Measurements from ENCODE around the gene MOV10. TPM values are rescaled to one million over a fixed set of nuclear protein-coding genes. Genes with fewer than 3 reads are reported as not detected.
"Not testable (repeated sequence)": the region's sequence is repeated elsewhere in the genome, so short reads cannot be mapped to it uniquely, and the experiment has no call there.

Gene MOV10
- polyA plus RNA-seq, 1 of the 3 experiments (the other 2 are of a cell fraction) = 87.4 TPM

DNA sequence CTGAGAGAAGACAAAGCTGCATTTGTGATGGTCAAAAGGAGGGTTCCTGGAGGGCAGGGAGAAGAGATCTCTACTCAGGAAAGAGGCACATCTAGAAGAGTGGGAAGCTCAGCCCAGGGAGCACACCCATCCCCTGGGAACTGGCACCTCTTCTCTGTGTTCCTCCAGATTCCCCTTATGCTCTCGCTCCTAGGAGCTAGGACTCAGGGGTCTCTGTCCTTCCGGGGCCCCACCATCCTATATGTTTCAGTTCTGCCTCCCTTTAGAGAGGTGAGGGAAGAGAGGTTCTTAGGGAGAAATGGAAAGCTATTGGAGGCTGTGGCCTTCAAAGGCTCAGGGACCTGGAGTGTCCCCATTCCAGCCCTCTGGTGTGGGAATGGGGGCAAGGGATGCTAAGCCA, 45.2 kb downstream of the MOV10 start (continued):
- TF ChIP-seq, protein P1, sequence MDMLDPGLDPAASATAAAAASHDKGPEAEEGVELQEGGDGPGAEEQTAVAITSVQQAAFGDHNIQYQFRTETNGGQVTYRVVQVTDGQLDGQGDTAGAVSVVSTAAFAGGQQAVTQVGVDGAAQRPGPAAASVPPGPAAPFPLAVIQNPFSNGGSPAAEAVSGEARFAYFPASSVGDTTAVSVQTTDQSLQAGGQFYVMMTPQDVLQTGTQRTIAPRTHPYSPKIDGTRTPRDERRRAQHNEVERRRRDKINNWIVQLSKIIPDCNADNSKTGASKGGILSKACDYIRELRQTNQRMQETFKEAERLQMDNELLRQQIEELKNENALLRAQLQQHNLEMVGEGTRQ (IDR thresholded peaks at IDR 0.05; ENCODE audit: borderline replicate concordance, low read depth, low read length) = no peak
- TF ChIP-seq SMC3 (IDR thresholded peaks at IDR 0.05; ENCODE audit: low read depth, low read length) = no peak

GRCh38 chr1:112720800-112721199, 46.3 kb downstream of the MOV10 start:
- Histone ChIP-seq H3K9me3 (no peaks in the 10 kb centered on the region), H3K9ac (no peak overlapping the region), H2AFZ (ENCODE audit: low read depth) (no peak overlapping the region), H4K20me1 (ENCODE audit: insufficient read depth) (no peaks in the 10 kb centered on the region), H3K4me3 (ENCODE audit: low read depth in 2 of 2, low read length in 1 of 2) (no peak overlapping the region), H3K79me2 (ENCODE audit: insufficient read depth) (no peaks in the 10 kb centered on the region), H3F3A (replicated peaks; ENCODE audit: insufficient read depth) (peaks cover 8% of the 10 kb centered on the region), H3K4me2 (no peak overlapping the region), H3K36me3 (replicated peaks in 1 of 2; ENCODE audit: control insufficient read depth in 1 of 2, insufficient read depth in 2 of 2, low read length in 1 of 2) (no peaks in the 10 kb centered on the region), H3K4me1 (ENCODE audit: control insufficient read depth in 1 of 2, insufficient read depth in 2 of 2, low read depth in 1 of 2, low read length in 1 of 2) (peaks cover 0 to 11% of the 10 kb centered on the region in 2 experiments; a peak in 1 of 4 replicates), H3K27ac (ENCODE audit: low read depth in 2 of 2, low read length in 1 of 2) (no peak overlapping the region), H3K9me2 (no peaks in the 10 kb centered on the region), H3K27me3 (ENCODE audit: insufficient read depth) (no peaks in the 10 kb centered on the region)
- CTCF ChIA-PET = interaction anchor here (0.9 to 11.8 kb wide), 11 partner anchors 8 to 698 kb away, joined by 3 to 754 read pairs (median 5); partner anchors contain the start of gene LRIG2
- TF ChIP-seq RXRA (IDR thresholded peaks at IDR 0.05; ENCODE audit: borderline replicate concordance, low read depth) (no peak), FOXJ3 (CRISPR knock-in tag; IDR thresholded peaks at IDR 0.05) (no peak), REST (IDR thresholded peaks at IDR 0.05; ENCODE audit: low read depth, low read length) (no peak), TCF12 (IDR thresholded peaks at IDR 0.05) (no peak), ELF1 (IDR thresholded peaks at IDR 0.05) (no peak), MXI1 (IDR thresholded peaks at IDR 0.05; ENCODE audit: low read depth, low read length) (no peak), FOXM1 (IDR thresholded peaks at IDR 0.05; ENCODE audit: low read depth) (no peak), GABPA (IDR thresholded peaks at IDR 0.05; ENCODE audit: low read depth) (no peak)
- TF ChIP-seq, protein P1 (IDR thresholded peaks at IDR 0.05; ENCODE audit: borderline replicate concordance, low read depth, low read length) = no peak
- TF ChIP-seq, protein P2, sequence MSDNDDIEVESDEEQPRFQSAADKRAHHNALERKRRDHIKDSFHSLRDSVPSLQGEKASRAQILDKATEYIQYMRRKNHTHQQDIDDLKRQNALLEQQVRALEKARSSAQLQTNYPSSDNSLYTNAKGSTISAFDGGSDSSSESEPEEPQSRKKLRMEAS (IDR thresholded peaks at IDR 0.05; ENCODE audit: low read depth) = no peak
- 44% methylated on average over 3 of the region's 3 CpGs for WGBS (ENCODE audit: low lambda C conversion rate)
- POLR2A ChIA-PET = interaction anchor here (0.6 kb wide), 1 partner anchor 67 kb away, joined by 3 read pairs; no protein-coding TSS in a partner anchor
- DNase-seq = no peak

DNA sequence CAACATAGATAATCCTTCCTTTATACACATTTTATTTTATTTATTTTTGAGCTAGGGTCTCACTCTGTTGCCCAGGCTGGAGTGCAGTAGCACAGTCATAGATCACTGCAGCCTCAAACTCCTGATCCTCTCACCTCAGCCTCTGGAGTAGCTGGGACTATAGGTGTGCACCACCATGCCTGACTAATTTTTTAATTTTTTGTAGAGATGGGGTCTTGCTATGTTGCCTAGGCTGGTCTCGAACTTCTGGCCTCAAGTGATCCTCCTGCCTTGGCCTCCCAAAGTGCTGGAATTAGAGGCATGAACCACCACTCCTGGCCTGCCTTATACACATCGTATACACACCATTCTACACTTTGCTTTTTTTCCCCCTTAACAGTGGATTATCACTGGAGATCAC, 46.8 kb downstream of the MOV10 start:
- CTCF ChIA-PET = interaction anchor here (0.9 to 11.8 kb wide), 9 partner anchors 8 to 698 kb away, joined by 3 to 754 read pairs (median 4); partner anchors contain the start of gene LRIG2

More for the DNA sequence above, 46.8 kb downstream of the MOV10 start:
- POLR2A ChIA-PET = interaction anchor here (0.6 kb wide), 1 partner anchor 66 kb away, joined by 3 read pairs; no protein-coding TSS in a partner anchor
- H3K4me1 ChIP-seq (ENCODE audit: control insufficient read depth in 1 of 2, insufficient read depth in 2 of 2, low read depth in 1 of 2, low read length in 1 of 2); H3K9me3 ChIP-seq; H3K27ac ChIP-seq (ENCODE audit: low read depth in 2 of 2, low read length in 1 of 2); DNase-seq; H3K36me3 ChIP-seq (replicated peaks in 1 of 2; ENCODE audit: control insufficient read depth in 1 of 2, insufficient read depth in 2 of 2, low read length in 1 of 2); H2AFZ ChIP-seq (ENCODE audit: low read depth); H3K4me3 ChIP-seq (ENCODE audit: low read depth in 2 of 2, low read length in 1 of 2); H3K4me2 ChIP-seq; H4K20me1 ChIP-seq (ENCODE audit: insufficient read depth); H3K9me2 ChIP-seq; H3K9ac ChIP-seq; H3K79me2 ChIP-seq (ENCODE audit: insufficient read depth); H3F3A ChIP-seq (replicated peaks; ENCODE audit: insufficient read depth); H3K27me3 ChIP-seq (ENCODE audit: insufficient read depth): not testable (repeated sequence)
- 88% methylated on average over 2 of the region's 2 CpGs for WGBS (ENCODE audit: low lambda C conversion rate)
